GM18868 (cell line): ENCODE results near the gene CLUH.

ENCODE experiments used
- ATAC-seq: cut with Tn5 transposase; IDR thresholded peaks from one replicate; pipeline ENCODE4 v1.9.1; 2021; ENCODE audit warnings: mild to moderate bottlenecking, moderate library complexity; ENCODE audit not compliant: unreplicated experiment

The CLUH gene

GRCh38 chr17:2711608-2712299 lies at the start of gene CLUH:
Gene CLUH, minus strand, starts transcription at chr17:2711764. Its CDS starts 103 bp downstream, at chr17:2711661.
- peak; percentile 71 for ATAC-seq

- no peak for ATAC-seq
These were observed 47.3 kb upstream of the CLUH start for GRCh38 chr17:2758870-2759269.

GRCh38 chr17:2755891-2756724 lies 44.5 kb upstream of the CLUH start:
- no peak for ATAC-seq

GRCh38 chr17:2751491-2751890 lies 39.9 kb upstream of the CLUH start:
- ATAC-seq = no peak

- no peak for ATAC-seq
These were observed 39.2 kb upstream of the CLUH start for GRCh38 chr17:2750721-2751120.

GRCh38 chr17:2749784-2750181 lies 38.2 kb upstream of the CLUH start:
- no peak for ATAC-seq

- no peak for ATAC-seq
These were observed 37.7 kb upstream of the CLUH start, which contains the start of gene CCDC92B for GRCh38 chr17:2749058-2749783. Gene CCDC92B, minus strand, starts transcription at chr17:2749652. Its CDS starts 14,507 bp downstream, at chr17:2735145.

GRCh38 chr17:2745317-2746037 lies 33.9 kb upstream of the CLUH start:
- ATAC-seq = no peak

GRCh38 chr17:2737693-2738092 lies 26.1 kb upstream of the CLUH start:
- no peak for ATAC-seq

GRCh38 chr17:2736956-2737355 lies 25.4 kb upstream of the CLUH start:
- no peak for ATAC-seq

- no peak for ATAC-seq
These were observed 24.3 kb upstream of the CLUH start for GRCh38 chr17:2735896-2736295.

- no peak for ATAC-seq
These were observed 23.4 kb upstream of the CLUH start for GRCh38 chr17:2734939-2735338.

- no peak for ATAC-seq
These were observed 20.2 kb upstream of the CLUH start for GRCh38 chr17:2731807-2732206.

- no peak for ATAC-seq
These were observed 19.3 kb upstream of the CLUH start for GRCh38 chr17:2730764-2731353.

GRCh38 chr17:2724784-2725164 lies 13.2 kb upstream of the CLUH start:
- no peak for ATAC-seq

GRCh38 chr17:2723997-2724783 lies 12.6 kb upstream of the CLUH start:
- ATAC-seq = no peak

- no peak for ATAC-seq
These were observed 12.0 kb upstream of the CLUH start for GRCh38 chr17:2723505-2723996.

GRCh38 chr17:2722611-2723010 lies 11.0 kb upstream of the CLUH start:
- no peak for ATAC-seq

GRCh38 chr17:2721603-2722002 lies 10.0 kb upstream of the CLUH start:
- ATAC-seq = no peak

- ATAC-seq = no peak
These were observed 8.3 kb upstream of the CLUH start for GRCh38 chr17:2719861-2720260.
